T47D (cell line): ENCODE results near the gene KIZ.
"Not testable (repeated sequence)": the region's sequence is repeated elsewhere in the genome, so short reads cannot be mapped to it uniquely, and the experiment has no call there.

Experiments
- DNase-seq, 2 experiments: peaks; one replicate each; pipeline versions ENCODE4 v3.0.0 to v3.0.0-alpha.2; 2011 to 2012; ENCODE audit warnings: low read depth in 1 of 2, low spot score in 1 of 2
- JUND ChIP-seq: IDR thresholded peaks from 2 replicates; pipeline ENCODE4 v1.6.1; 2012; ENCODE audit warnings: low read depth
- in situ Hi-C: cut with HindIII; loops from 2 replicates; pipeline ENCODE4 v1.10.0; 2016; ENCODE audit warnings: low sequenced_read_pairs, low pct_unique_long_range_greater_than_20kb

The KIZ gene

DNA sequence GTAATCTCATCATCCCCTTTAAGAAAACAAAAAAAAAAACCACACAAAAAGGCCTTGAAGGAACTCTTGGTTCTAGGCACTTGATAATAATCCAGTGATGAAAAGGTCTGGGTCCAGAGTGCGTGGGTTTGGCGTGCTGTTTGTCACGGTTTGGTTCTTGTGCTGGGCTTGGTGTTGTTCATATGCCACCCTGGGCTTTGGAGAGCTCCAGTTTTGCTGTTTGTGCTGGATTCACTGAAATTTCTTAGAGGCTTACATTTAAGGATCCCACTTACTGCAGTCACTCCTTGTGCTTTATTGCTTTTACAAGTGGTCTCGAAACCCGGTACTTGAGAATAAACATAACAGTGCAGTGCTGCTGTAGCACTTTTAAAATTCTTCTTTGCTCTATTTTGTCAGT, 108.4 kb downstream of the KIZ start:
- no peak for TF ChIP-seq JUND
- no peak for DNase-seq
- in situ Hi-C loops = no loop called here

DNA sequence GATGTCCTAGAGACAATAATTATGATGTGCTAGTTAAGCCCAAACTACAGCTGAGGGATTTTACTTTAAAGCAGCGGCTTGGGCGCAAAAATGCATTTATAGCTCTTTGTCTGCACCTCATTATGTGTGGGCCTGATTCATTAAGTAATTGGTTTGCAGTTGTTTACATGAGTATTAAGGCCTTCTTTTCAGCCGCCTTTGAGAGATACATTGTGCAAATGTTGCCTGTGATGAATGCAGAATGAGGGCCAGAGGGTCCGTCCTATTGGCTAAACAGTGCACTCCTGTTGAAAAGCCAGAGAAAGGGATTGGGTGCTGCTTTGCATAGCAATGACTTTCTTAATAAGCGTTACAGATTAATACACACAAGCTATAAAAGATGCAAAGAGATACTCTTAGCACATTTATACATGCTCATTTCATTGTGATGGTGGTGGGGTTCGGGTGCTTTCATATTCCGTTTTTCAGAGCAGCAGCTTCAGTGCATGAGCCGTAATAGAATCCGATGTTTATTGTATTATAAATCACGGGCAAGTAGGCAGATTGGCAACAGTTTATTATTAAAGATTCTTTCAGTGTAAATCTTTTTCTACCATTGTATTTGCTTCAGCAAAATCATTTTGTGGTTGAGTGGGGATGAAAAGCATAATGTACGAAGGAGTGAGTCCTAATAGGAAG, 109.1 kb downstream of the KIZ start:
- in situ Hi-C loops = no loop called here
- no peak for TF ChIP-seq JUND
- no peak for DNase-seq

DNA sequence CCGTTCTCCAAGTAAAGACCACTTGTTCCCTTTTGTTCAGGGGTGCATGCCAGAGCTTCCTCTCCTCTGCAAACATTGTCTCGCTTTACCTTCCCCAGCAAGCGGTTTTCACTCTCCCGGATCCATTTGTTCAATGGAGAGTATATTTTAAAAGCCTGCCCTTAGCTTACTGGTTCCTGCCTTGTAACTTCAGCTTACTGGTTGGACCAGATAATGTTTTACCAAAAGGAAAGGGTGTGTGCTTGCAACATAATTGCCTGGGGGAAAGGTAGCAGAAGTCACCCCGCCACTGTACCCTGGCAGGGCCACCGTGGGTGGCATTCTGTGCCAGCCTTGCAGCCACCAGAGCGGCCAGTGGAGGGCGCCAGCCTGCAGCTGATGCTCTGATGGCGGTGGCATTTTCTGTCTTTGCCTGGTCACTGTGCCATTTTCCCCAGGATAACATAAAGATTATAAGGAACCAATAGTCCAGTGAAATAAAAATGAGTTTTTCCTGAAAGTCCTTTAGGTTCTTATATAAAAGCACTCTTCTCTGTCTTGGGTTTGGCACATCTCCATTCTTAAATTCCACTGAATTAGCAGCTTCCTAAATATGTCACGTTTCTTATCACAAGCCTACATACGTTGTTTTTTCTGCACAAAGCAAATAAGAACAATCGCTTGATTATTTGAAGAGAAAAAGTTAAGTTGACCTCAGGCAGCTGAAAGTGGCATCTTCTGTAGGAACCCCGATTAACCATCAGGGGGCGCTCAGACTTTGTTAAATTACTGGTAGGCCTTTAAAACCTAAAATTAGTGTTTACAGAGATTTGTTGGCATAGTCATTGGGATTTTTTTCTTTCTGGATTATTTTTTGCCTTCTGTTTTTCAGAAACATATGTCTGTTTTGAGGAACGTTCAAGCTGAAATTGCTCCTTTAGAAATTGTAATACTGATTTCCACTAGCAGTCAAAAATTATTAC, 109.9 kb downstream of the KIZ start:
- peak; percentile 19 to 87 for DNase-seq
- TF ChIP-seq JUND = no peak
- in situ Hi-C loops = no loop called here

DNA sequence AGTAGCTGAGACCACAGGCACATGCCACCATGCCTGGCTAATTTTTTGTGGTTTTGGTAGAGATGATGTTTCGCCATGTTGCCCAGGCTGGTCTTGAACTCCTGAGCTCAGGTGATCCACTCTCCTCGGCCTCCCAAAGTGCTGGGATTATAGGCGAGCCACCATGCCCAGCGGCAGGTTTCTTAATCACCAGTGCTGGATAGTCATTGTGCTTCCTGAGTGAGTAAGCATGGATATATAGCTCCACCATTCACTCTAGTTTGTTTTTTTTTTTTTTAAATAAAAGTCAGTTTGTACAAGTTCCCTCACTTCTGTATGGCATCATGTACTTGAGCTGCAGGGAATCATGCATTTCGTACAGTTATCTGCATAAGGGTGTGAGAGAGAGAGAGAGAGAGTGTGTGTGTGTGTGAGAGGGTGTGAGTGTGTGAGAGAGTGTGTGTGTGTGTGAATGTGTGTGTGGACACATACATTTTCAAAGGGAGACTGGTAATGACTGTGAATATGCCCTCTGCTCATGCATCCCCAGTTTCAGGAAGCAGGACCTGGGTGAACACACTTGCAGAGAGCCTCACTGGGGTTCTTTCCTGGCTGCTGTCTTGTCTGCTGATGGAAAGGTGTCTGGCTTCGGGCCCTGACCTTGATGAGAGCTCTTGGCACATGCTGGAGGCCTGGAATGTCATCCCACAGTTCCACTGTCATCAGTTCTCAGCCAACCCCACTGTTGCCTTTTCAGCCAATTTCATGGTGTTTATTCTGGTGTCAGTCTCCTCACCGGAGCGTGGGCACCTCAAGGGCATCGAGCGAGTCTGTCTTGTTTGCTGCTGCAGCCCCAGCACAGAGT, 112.3 kb downstream of the KIZ start:
- DNase-seq = no peak
- TF ChIP-seq JUND = no peak
- in situ Hi-C loops = no loop called here

DNA sequence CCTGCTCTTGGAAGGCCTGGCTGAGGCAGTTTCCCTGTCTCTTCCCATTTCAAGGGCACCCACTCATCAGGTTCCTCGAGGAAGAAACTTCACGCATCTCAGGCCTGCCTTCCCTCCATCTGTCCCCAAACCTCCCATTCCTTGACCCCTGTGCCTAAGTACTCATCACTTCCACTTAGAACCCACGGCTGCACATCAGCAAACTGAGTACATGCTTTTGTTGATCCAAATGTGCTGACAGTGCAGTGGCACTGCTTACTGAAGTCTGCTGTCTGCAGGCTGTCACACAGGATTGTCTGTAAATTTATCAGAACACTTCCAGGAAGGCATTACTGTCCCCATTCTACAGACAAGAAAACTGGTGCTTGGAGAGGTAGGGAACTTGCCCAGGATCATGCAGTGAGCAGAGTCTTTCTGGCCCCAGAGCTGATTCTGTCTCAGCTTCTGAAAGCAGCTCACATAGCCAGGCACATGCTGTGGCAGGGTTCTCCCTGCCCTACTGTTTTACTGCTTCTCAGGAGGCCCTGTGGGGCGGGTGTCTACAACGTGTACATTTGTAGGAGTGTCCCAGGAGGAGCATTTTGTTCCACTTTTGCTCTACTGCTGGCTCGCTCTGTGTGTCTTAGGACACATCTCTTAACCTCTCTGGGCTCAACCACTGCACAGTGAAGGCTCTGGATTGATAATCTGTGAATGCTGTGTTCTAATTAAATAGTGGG, 113.1 kb downstream of the KIZ start:
- no peak for TF ChIP-seq JUND
- in situ Hi-C loops = no loop called here
- no peak for DNase-seq

DNA sequence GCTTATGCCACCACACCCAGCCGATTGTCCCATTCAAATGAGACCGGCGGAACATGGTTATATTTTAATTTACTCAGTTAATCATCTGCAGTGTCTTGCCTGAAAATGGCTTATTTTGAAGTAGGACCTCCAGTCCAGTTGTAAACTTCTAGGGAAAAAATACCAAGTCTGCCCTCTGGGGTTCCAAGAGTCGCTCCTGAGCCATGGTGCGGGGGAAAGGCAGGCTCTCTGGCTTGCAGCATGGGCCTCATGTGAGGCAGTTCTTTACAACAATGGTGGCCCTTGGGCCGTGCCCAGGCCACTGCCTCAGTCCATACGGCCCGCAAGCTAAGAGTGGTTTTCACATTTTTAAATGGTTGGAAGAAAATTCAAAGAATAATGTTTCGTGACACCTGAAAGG, 114.5 kb downstream of the KIZ start:
- TF ChIP-seq JUND = no peak
- no peak for DNase-seq
- in situ Hi-C loops = no loop called here

DNA sequence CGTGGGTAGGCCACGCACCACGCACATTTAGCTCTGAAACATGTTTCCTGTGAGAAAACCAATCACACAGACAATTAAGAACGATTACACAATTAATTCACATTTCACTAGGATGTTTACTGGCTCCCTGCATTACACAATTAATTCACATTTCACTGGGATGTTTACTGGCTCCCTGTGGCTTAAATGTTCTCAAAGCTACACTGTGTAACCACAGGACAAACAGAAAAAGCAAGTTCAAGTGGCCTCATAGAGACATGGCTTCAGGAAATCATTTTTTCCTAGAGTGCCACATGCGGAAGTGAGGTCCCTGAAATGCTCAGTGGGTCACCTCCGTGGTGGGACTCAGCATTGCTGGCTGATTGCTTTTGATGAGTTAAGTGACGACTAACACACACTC, 115.5 kb downstream of the KIZ start:
- no peak for TF ChIP-seq JUND
- in situ Hi-C loops = no loop called here
- no peak for DNase-seq

DNA sequence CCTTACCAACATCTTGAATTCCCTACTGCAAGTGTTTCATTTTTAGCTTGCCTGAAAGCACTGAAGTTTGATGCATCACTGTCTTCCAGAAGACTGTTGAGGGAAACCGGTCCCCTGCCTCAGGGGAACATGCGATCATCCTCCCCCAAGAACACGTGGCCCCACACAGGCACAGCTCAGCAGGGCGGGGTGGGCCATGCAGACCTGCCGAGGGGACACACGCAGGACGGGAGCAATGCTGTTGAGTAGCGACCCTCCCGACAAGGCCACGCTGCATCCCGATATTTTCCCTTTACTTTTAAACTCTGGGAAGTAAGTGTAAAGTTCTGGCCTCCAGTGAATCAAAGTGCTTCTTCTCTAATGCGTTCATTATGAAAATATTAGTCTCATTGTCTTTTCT, 117.9 kb downstream of the KIZ start:
- TF ChIP-seq JUND = no peak
- no peak for DNase-seq
- in situ Hi-C loops = no loop called here

DNA sequence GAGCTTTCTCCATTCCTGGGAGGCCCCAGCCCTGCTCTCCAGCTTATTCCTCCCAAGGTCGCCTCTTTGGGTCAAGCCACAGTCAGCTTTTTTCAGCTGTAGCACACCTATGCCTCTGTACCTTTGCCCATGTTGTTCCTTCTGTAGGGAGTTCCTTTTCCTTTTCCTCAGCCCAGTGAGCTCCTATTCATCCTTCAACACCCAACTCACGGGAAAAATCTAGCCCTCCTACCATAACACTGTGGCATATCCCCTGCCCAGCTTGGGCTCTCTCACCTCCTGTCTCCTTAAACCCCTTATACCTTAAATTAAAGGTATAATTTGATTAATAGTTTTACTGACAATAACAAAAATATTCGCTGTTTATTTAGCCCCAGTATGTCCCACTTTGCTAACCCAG, 118.9 kb downstream of the KIZ start:
- TF ChIP-seq JUND = no peak
- DNase-seq = no peak
- in situ Hi-C loops = no loop called here

DNA sequence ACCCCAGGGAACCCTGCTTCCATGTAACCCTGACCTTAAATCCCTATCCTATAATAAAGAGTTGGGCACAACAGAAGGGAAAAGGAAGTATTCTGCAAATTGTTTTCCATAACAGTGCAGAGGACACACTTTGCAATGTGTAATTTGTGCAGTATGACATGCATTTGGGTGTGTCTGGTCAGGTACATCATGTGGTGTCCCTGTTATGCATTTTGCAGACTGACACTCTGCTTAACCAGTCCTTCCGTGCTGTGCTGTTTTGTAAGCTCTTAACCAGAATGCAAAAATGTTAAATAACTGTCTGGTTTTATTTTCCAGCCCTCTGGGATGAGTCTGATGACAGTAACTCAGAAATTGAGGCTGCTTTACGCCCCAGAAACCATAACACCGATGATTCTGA, 120.3 kb downstream of the KIZ start:
- no peak for DNase-seq
- TF ChIP-seq JUND = no peak
- in situ Hi-C loops = no loop called here

DNA sequence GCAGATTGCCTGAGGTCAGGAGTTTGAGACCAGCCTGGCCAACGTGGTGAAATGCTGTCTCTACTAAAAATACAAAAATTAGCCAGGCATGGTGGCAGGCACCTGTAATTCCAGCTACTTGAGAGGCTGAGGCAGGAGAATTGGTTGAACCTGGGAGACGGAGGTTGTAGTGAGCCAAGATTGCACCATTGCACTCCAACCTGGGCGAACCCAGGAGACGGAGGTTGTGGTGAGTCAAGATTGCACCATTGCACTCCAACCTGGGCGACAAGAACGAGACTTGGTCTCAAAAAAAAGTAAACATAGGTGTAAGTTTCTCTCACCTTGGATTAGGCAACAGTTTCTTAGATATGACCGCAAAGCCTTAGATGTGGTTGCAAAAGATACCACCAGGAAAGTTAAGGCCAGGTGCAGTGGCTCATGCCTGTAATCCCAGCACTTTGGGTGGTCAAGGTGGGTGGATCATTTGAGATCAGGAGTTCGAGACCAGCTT, 121.8 kb downstream of the KIZ start:
- in situ Hi-C loops, DNase-seq: not testable (repeated sequence)

DNA sequence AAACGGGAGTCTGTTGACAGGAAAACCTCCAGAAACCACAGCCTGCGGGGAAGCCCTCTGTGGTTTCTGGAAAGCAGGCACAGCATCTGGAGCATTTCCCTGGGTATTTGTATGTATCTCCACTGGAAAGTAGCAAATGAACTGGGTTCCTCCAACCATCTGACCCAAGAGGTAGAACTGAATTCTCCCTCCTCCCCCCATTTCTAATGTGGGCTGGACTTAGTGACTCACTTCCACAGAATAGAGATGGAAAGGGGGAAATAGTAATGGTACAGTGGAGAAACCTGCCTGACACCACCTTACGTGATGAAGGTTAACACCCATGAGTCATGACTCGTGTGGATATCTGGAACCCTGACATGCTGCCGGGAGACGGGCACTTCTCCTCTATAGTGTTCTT, 125.4 kb downstream of the KIZ start:
- DNase-seq = no peak
- in situ Hi-C loops = no loop called here
- TF ChIP-seq JUND = no peak
